Measurements from ENCODE around the gene TMEM167B.

TMEM167B gene

DNA sequence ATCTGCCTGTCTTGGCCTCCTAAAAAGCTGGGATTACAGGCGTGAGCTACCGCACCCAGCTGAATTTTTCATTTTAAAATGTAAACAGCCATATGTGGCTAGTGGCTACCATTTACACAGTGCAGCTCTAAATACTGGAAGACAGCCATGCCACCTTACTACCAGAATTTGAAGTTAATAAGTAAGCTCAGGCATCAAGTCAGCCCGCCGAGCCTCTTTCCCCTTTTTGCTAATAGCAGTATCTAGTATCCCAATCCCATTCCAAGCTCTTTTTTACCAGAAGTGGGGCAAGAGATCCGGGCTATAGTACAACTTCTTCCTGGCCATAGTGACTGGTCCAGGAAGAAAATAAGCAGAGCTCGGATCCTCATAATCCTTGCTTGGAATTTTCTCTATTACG, 29.9 kb upstream of the TMEM167B start:
- DNase-seq (ENCODE audit: low read depth) = no peak
- TF ChIP-seq, protein P1, sequence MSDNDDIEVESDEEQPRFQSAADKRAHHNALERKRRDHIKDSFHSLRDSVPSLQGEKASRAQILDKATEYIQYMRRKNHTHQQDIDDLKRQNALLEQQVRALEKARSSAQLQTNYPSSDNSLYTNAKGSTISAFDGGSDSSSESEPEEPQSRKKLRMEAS (IDR thresholded peaks at IDR 0.05; ENCODE audit: low read depth, low read length) = no peak
- no peak for TF ChIP-seq MYC (IDR thresholded peaks at IDR 0.05; ENCODE audit: low read depth, low read length)
- TF ChIP-seq, protein P2, sequence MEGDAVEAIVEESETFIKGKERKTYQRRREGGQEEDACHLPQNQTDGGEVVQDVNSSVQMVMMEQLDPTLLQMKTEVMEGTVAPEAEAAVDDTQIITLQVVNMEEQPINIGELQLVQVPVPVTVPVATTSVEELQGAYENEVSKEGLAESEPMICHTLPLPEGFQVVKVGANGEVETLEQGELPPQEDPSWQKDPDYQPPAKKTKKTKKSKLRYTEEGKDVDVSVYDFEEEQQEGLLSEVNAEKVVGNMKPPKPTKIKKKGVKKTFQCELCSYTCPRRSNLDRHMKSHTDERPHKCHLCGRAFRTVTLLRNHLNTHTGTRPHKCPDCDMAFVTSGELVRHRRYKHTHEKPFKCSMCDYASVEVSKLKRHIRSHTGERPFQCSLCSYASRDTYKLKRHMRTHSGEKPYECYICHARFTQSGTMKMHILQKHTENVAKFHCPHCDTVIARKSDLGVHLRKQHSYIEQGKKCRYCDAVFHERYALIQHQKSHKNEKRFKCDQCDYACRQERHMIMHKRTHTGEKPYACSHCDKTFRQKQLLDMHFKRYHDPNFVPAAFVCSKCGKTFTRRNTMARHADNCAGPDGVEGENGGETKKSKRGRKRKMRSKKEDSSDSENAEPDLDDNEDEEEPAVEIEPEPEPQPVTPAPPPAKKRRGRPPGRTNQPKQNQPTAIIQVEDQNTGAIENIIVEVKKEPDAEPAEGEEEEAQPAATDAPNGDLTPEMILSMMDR (IDR thresholded peaks at IDR 0.05; ENCODE audit: low read depth, low read length) = no peak
- no peak for TF ChIP-seq POLR2A (IDR thresholded peaks at IDR 0.05; ENCODE audit: extremely low read depth, insufficient read length)
- no peak overlapping the region for H3K4me3 ChIP-seq (ENCODE audit: low read depth, low read length)

DNA sequence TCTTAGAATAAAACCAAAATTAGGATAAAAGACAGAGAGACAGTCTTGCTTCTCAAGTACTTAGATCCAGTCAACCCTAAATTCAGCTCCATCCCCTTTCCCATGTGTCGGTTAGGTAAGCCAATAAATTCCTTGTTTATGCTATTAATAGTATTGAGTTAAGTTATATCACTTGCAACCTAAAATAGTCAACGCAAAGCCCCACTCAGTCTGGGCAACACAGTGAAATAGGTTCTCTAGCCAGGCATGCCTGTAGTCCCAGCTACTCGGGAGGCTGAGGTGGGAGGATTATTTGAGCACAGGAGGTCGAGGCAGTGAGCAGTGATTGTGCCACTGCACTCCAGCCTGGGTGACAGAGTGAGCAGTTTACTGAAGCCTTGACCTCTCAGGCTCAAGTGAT, 29.4 kb upstream of the TMEM167B start:
- H3K4me3 ChIP-seq (ENCODE audit: low read depth, low read length) = no peak overlapping the region
- TF ChIP-seq, protein P1 (IDR thresholded peaks at IDR 0.05; ENCODE audit: low read depth, low read length) = no peak
- TF ChIP-seq POLR2A (IDR thresholded peaks at IDR 0.05; ENCODE audit: extremely low read depth, insufficient read length) (no peak), MYC (IDR thresholded peaks at IDR 0.05; ENCODE audit: low read depth, low read length) (no peak)
- TF ChIP-seq, protein P2 (IDR thresholded peaks at IDR 0.05; ENCODE audit: low read depth, low read length) = no peak
- no peak for DNase-seq (ENCODE audit: low read depth)

DNA sequence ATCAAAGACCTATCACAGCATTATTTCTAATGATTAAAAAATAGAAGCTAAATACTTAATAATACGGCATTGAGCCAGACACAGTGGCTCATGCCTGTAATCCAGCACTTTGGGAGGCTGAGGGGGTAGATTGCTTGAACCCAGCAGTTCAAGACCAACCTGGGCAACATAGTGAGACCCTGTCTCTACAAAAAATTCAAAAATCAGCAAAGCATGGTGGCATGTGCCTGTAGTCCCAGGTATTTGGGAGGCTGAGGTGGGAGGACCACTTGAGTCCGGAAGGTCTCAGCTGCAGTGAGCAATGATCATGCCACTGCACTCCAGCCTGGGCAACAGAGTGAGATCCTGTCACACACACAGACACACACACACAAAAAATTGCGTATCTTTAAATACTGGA, 25.4 kb upstream of the TMEM167B start:
- DNase-seq (ENCODE audit: low read depth) = no peak
- TF ChIP-seq POLR2A (IDR thresholded peaks at IDR 0.05; ENCODE audit: extremely low read depth, insufficient read length) = no peak
- TF ChIP-seq MYC (IDR thresholded peaks at IDR 0.05; ENCODE audit: low read depth, low read length) = no peak
- TF ChIP-seq, protein P2 (IDR thresholded peaks at IDR 0.05; ENCODE audit: low read depth, low read length) = no peak
- TF ChIP-seq, protein P1 (IDR thresholded peaks at IDR 0.05; ENCODE audit: low read depth, low read length) = no peak
- H3K4me3 ChIP-seq (ENCODE audit: low read depth, low read length) = no peak overlapping the region

DNA sequence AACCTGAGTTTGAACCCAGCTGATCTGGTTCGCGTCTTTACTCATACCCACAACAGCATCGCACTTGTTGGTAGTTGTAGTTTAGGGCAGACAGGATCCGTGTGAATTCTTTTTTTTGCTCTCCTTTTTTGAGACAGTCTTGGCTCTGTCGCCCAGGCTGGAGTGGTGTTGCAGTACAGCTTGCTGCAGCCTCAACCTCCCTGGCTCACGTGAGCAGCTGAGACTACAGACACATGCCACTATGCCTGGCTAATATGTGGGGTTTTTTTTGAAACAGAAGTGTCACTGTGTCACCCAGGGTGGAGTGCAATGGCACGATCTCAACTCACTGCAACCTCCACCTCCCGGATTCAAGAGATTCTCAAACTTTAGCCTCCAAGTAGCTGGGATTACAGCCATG, 22.7 kb upstream of the TMEM167B start:
- no peak for DNase-seq (ENCODE audit: low read depth)
- TF ChIP-seq MYC (IDR thresholded peaks at IDR 0.05; ENCODE audit: low read depth, low read length) (no peak), POLR2A (IDR thresholded peaks at IDR 0.05; ENCODE audit: extremely low read depth, insufficient read length) (no peak)
- TF ChIP-seq, protein P1 (IDR thresholded peaks at IDR 0.05; ENCODE audit: low read depth, low read length) = no peak
- TF ChIP-seq, protein P2 (IDR thresholded peaks at IDR 0.05; ENCODE audit: low read depth, low read length) = no peak
- H3K4me3 ChIP-seq (ENCODE audit: low read depth, low read length) = no peak overlapping the region

DNA sequence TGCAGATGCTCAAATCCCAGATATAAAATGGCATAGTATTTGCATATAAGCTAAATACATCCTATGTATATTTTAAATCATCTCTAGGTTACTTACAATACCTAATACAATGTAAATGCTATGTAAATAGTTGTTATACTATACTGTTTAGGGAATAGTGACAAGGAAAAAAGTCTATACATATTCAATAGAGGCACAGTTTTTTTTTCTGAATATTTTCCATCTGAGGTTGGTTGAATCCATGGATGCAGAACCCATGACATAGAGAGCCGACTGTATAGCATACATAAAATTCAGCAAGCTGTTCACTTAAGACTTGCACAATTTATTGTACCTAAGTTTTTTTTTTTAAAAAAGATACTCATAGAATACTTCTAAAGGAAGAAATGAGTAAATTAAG, 21.3 kb upstream of the TMEM167B start:
- DNase-seq (ENCODE audit: low read depth) = no peak
- TF ChIP-seq, protein P1 (IDR thresholded peaks at IDR 0.05; ENCODE audit: low read depth, low read length) = no peak
- TF ChIP-seq MYC (IDR thresholded peaks at IDR 0.05; ENCODE audit: low read depth, low read length) (no peak), POLR2A (IDR thresholded peaks at IDR 0.05; ENCODE audit: extremely low read depth, insufficient read length) (no peak)
- TF ChIP-seq, protein P2 (IDR thresholded peaks at IDR 0.05; ENCODE audit: low read depth, low read length) = no peak
- no peak overlapping the region for H3K4me3 ChIP-seq (ENCODE audit: low read depth, low read length)
